Mesodermal cell (in vitro differentiated cells): ENCODE measurements around the gene LRMDA.

Experiments used
- H3K27ac ChIP-seq: 2 replicates; pipeline ENCODE4 v1.7.0; 2013; ENCODE audit warnings: mild to moderate bottlenecking, low read depth, low read length, moderate library complexity; ENCODE audit not compliant: severe bottlenecking
- H3K36me3 ChIP-seq: 2 replicates; pipeline ENCODE4 v1.7.1; 2013; ENCODE audit warnings: mild to moderate bottlenecking, low read length, moderate library complexity; ENCODE audit not compliant: control insufficient read depth, insufficient read depth
- H3K4me1 ChIP-seq: one replicate; pipeline ENCODE4 v1.7.1; 2013; ENCODE audit warnings: mild to moderate bottlenecking, low read length; ENCODE audit not compliant: insufficient read depth, control insufficient read depth, poor library complexity, severe bottlenecking
- H3K4me3 ChIP-seq: 2 replicates; pipeline ENCODE4 v1.7.0; 2013; ENCODE audit warnings: low read length, control low read depth, mild to moderate bottlenecking; ENCODE audit not compliant: insufficient read depth, poor library complexity, severe bottlenecking; ENCODE audit errors: extremely low read depth
- H3K9me3 ChIP-seq: 2 replicates; pipeline ENCODE4 v1.7.1; 2013; ENCODE audit warnings: mild to moderate bottlenecking, low read length, moderate library complexity; ENCODE audit not compliant: control insufficient read depth
- WGBS, 2 experiments: methylation state at CpG; one replicate each; pipeline ENCODE4 v1.1.5; 2013; ENCODE audit warnings: missing lambda C conversion rate in 2 of 2; ENCODE audit not compliant: insufficient coverage in 2 of 2; 5-methylcytosine and 5-hydroxymethylcytosine counted together

The LRMDA gene

DNA sequence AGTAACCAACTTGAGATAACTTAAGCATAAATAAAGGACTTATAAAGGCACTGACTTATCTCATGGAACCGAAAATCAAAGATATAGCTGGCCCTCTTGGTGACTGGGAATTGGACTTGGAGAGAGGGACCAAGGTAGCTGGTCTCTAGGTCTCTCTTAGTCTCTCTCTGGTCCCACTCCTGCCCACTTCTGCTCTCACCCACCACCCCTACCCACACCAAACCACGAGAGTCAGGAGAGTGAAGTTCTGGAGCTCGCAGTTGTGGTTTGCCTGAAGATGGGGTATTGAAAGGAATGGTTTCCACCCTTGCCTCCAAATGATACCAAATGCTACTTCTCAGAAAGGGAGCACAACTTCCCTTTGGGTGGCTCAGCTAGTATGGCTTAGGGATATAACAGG lies 216.3 kb downstream of the LRMDA start:
- Histone ChIP-seq H3K4me3 (no peak overlapping the region), H3K36me3 (no peaks in the 10 kb centered on the region), H3K9me3 (peaks cover 5% of the 10 kb centered on the region), H3K4me1 (peaks cover 4% of the 10 kb centered on the region), H3K27ac (no peak overlapping the region)
- 86% methylated on average over 1 of the region's 3 CpGs for WGBS, 2 experiments

DNA sequence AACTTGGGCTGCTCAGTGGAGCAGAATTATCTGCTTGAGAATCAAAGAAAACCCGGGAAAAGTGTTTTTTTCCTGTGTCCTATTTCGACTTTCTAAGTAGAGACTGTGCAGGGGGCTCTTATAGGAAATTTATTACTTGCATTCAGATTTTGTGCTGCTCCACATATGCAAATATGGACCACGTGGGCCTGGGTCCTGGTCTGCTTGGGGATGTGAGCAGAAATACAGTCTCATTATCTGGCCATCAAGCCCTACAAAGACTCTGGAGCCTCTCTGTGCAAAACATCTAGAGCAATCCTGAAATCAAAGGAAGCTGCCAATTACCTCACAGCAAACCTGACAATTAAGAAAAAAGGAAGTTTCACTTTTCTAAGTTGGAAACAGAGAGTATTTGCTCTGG lies 216.9 kb downstream of the LRMDA start:
- 72% methylated on average over 3 of the region's 3 CpGs; no CpG with 5 or more reads in 1 of the 2 experiments for WGBS, 2 experiments
- H3K4me3 ChIP-seq, result no peak overlapping the region
- no peaks in the 10 kb centered on the region for H3K36me3 ChIP-seq
- peaks cover 5% of the 10 kb centered on the region for H3K9me3 ChIP-seq
- no peak overlapping the region for H3K27ac ChIP-seq
- peaks cover 4% of the 10 kb centered on the region for H3K4me1 ChIP-seq

DNA sequence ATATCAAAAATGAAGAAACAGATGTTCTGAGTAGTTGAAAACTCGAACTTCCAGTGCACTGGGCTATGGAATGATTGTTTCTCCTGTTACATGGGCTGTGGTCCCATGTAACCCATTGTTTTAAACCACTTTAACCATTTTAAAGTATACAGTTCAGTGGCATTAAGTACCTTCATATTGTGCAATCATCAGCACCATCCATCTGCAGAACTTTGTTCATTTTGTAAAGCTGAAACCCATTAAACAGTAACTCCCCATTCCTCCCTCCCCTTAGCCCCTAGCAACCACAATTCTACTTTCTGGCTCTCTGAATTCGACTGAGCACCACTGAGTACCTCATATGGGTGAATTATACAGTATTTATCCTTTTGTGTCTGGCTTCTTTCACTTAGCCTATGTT lies 217.4 kb downstream of the LRMDA start:
- 40 to 60% methylated on average over 1 of the region's 2 CpGs for WGBS, 2 experiments
- peaks cover 5% of the 10 kb centered on the region for H3K9me3 ChIP-seq
- no peak overlapping the region for H3K4me3 ChIP-seq
- no peaks in the 10 kb centered on the region for H3K36me3 ChIP-seq
- no peak overlapping the region for H3K27ac ChIP-seq
- H3K4me1 ChIP-seq, result peaks cover 4% of the 10 kb centered on the region

DNA sequence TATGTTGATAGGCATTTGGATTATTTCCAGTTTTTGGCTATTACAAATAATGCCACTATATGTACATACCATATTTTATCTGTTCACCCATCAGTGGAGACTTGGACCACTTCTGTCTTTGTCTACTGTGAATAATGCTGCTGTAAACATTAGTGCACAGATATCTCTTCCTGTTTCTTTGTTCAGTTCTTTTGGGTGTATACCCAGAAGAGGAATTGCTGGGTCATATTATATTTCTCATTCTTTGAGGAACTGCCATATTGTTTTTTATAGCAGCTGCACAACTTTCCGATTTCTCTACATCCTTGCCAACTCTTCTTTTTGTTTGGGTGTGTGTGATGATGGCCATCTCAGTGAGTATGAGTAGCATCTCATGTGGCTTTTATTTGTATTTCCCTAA lies 218.0 kb downstream of the LRMDA start:
- Histone ChIP-seq H3K4me1 (peaks cover 4% of the 10 kb centered on the region), H3K9me3 (peaks cover 5% of the 10 kb centered on the region), H3K4me3 (no peak overlapping the region), H3K36me3 (no peaks in the 10 kb centered on the region), H3K27ac (no peak overlapping the region)
- WGBS, 2 experiments, result no CpG with 5 or more reads among the region's 1 CpG

DNA sequence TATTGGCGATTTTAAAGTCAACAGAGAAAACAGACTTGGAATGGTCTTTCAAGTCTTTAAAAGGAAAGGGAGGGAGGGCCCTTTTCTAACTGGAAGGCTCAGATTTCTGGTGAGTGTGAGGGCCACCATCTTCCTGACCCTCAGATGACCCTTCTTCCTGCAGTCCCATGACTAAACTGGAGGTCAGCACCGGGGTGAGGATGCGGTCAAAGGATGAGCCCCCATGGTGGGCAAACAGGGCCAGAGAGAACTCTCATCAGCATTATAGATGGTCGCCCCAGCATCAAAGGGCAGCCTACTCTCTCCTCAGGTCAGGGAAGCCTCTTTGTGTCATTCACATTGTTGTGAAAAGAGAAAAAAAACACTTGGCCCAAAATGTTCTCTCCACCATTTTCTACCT lies 219.2 kb downstream of the LRMDA start:
- no peak overlapping the region for H3K27ac ChIP-seq
- H3K36me3 ChIP-seq, result no peaks in the 10 kb centered on the region
- H3K9me3 ChIP-seq, result peaks cover 5% of the 10 kb centered on the region
- 26 to 50% methylated on average over 1 to 3 of the region's 4 CpGs for WGBS, 2 experiments
- no peak overlapping the region for H3K4me3 ChIP-seq
- peaks cover 4% of the 10 kb centered on the region for H3K4me1 ChIP-seq

DNA sequence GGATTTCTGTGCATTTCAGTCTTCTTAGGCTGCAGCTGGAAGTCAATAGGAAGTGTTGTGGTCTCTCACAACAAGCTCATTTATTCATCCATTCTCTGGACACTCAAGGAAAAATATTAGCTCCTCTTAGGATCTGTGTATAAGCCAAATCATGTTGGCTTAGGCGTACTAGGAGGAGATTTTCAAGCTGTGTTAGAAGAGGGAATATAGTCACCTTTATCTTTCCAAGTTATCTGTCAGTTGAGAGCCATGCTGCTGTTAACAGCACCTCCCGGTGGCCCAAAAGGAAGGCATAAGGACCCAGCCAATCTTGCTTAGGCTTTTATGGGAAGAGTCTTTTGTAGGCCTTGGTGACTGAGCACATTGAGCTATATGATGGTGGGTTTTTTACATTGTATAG lies 220.0 kb downstream of the LRMDA start:
- 90 to 100% methylated on average over 1 of the region's 2 CpGs for WGBS, 2 experiments
- peaks cover 5% of the 10 kb centered on the region for H3K9me3 ChIP-seq
- H3K4me1 ChIP-seq, result peaks cover 4% of the 10 kb centered on the region
- H3K4me3 ChIP-seq, result no peak overlapping the region
- no peak overlapping the region for H3K27ac ChIP-seq
- H3K36me3 ChIP-seq, result no peaks in the 10 kb centered on the region

DNA sequence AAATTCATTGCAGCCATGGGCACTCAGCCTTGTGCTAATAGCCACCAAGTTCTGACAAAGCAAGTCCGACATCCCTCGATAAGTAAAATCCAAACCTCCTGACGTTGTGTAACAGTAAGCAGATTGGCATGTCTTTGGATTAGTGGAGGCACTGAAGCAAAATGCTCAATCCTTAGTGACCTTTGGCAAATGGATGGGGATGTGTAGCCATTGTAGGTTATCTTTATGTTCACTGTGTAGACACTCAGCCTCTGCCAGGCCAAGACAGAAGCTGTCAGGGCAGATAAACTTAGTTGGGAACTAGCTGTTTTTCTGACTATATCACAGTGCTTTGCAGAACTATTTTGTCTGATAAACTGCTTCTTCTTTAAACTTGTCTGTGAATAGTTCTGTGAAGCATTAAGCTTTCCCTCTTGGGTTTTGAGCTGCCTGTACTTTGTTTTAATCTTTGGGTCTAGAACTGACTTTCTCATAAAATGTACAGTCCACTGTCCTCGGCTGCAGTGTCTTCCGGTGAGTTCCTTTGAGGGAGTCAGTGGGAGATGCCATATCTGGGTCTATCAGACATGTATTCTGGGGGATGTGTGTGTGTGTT lies 220.8 kb downstream of the LRMDA start:
- peaks cover 5% of the 10 kb centered on the region for H3K9me3 ChIP-seq
- H3K4me1 ChIP-seq, result peaks cover 4% of the 10 kb centered on the region
- H3K27ac ChIP-seq, result peak overlapping the region; percentile 20
- H3K36me3 ChIP-seq, result no peaks in the 10 kb centered on the region
- H3K4me3 ChIP-seq, result no peak overlapping the region
- WGBS, 2 experiments, result 96 to 98% methylated on average over 4 to 5 of the region's 5 CpGs

DNA sequence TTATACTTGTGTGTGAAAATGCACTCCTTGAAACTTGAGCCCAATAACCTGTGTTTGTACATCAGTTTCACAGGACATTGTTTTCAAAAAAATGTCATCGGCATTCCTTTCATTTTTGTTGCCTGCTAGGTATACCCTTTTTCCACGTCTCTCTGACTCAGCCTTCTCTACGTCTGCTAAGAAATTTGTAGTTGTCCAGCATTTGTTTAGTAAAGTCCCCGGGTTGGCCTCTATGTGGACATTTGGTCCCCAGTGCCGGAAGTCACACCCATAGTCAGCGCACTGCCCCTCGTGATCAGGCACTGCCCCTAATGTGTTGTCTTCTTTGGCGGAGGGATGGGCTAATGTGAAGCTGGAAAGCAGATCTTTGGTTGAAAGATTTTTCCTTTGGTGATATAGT lies 222.3 kb downstream of the LRMDA start:
- H3K27ac ChIP-seq, result no peak overlapping the region
- peaks cover 5% of the 10 kb centered on the region for H3K9me3 ChIP-seq
- no peak overlapping the region for H3K4me3 ChIP-seq
- H3K36me3 ChIP-seq, result no peaks in the 10 kb centered on the region
- H3K4me1 ChIP-seq, result peaks cover 4% of the 10 kb centered on the region
- 80 to 95% methylated on average over 6 to 7 of the region's 8 CpGs for WGBS, 2 experiments

DNA sequence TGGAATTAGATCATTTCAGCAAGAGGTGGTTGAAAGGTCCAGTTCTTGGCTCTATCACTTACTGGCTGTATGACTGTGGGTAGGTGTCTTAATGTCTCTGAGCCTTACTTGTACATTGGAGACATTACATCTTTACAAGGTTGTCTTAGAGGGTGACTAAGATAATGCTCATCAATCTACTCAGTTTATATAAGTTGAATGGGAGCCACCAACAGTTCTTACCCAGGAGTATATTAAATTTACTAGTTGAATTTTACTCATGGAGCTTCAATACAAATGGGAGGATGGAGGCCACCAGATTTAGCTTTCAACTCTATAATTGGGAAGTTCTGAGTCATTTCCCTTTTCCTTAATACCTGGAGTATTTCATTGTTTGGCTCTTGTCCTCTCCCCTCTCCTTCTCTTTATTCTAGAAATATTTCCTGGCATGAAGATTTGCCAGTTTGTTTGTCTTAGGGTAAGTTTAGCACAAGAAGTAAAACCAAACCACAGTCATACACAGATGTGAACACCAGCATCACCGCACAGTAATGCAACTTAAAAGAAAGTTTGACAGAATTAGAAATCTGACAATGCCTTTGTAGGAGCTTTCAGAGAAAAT lies 222.8 kb downstream of the LRMDA start:
- no peaks in the 10 kb centered on the region for H3K36me3 ChIP-seq
- peaks cover 4% of the 10 kb centered on the region for H3K4me1 ChIP-seq
- peaks cover 5% of the 10 kb centered on the region for H3K9me3 ChIP-seq
- no peak overlapping the region for H3K4me3 ChIP-seq
- no CpG with 5 or more reads among the region's 1 CpG for WGBS, 2 experiments
- H3K27ac ChIP-seq, result no peak overlapping the region

DNA sequence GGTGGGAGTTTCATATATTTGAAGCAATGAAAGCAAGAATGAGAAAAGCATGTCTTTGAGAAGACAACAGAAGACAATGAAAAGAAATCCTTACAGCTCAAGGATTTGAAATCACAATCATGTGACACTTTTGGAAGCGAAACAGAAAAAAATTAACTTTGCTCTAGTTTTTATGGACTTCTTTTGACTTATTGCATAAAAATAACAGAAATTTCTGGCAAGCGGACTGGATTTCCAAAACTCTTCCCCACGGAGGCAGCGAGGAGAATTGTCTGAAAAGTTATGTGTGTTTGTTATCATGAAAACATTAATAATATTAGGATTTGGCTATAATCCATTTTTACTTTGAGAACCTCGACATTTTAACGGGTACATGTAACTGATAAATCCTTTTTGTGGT lies 223.3 kb downstream of the LRMDA start:
- 83% methylated on average over 1 of the region's 6 CpGs; no CpG with 5 or more reads in 1 of the 2 experiments for WGBS, 2 experiments
- no peak overlapping the region for H3K4me3 ChIP-seq
- H3K4me1 ChIP-seq, result peaks cover 4% of the 10 kb centered on the region
- no peak overlapping the region for H3K27ac ChIP-seq
- peaks cover 5% of the 10 kb centered on the region for H3K9me3 ChIP-seq
- H3K36me3 ChIP-seq, result no peaks in the 10 kb centered on the region

DNA sequence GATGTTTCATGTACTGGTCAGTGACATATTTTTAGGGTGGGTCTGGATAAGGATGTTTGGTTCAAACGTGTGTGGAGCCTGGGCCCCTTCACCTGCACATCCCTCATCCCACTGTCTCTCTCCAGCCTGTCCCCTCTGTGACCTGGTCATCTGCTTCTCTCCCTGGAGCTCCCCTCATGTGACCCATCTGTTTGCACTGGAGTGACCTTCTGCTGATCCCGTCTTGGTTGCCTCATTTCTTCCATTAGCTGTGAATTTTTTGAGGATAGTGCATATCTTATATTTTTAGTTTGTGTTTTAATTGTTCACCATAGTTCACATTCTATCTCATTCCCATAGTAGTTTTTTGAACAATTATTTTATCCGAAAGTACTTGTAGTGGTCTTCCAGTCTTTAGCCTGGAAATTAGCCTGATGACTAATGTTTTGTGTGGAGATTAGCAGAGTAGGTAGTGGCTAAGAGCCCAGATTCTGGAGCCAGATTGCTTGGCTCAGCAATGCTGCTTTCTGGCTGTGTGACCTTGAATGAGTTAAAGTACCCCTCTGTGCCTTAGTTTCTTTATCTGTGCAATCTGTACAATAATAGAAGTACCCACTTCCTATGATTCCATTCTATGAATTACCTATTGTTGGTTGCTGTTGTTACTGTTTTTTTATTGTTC lies 224.5 kb downstream of the LRMDA start:
- no peaks in the 10 kb centered on the region for H3K9me3 ChIP-seq
- H3K4me3 ChIP-seq, result no peak overlapping the region
- WGBS, 2 experiments, result no CpG with 5 or more reads among the region's 3 CpGs
- peaks cover 4% of the 10 kb centered on the region for H3K4me1 ChIP-seq
- H3K27ac ChIP-seq, result no peak overlapping the region
- H3K36me3 ChIP-seq, result no peaks in the 10 kb centered on the region
